ENCODE measurements around the gene TAAR5.
"Not testable (repeated sequence)": the region's sequence is repeated elsewhere in the genome, so short reads cannot be mapped to it uniquely, and the experiment has no call there.

TAAR5 gene

GRCh38 chr6:132570221-132570777 is 19.2 kb downstream of the TAAR5 start, which contains the start of gene TAAR6:
Gene TAAR6, plus strand, starts transcription at chr6:132570322. Its CDS starts 0 bp downstream, at chr6:132570322.
- no peak for TF ChIP-seq CTCF (IDR thresholded peaks at IDR 0.05; ENCODE audit: borderline replicate concordance, insufficient read depth, low read depth, low read length)
- no peak within 1 kb of the TSS for H3K4me3 ChIP-seq (ENCODE audit: low read depth, low read length)

GRCh38 chr6:132569170-132569569 is 20.4 kb downstream of the TAAR5 start:
- TF ChIP-seq CTCF (IDR thresholded peaks at IDR 0.05; ENCODE audit: borderline replicate concordance, insufficient read depth, low read depth, low read length): no peak
- H3K4me3 ChIP-seq (ENCODE audit: low read depth, low read length): no peak overlapping the region

- TF ChIP-seq CTCF (IDR thresholded peaks at IDR 0.05; ENCODE audit: borderline replicate concordance, insufficient read depth, low read depth, low read length): no peak
Measured at GRCh38 chr6:132568611-132569010, 20.9 kb downstream of the TAAR5 start.

GRCh38 chr6:132567566-132567965 is 22.0 kb downstream of the TAAR5 start:
- no peak for TF ChIP-seq CTCF (IDR thresholded peaks at IDR 0.05; ENCODE audit: borderline replicate concordance, insufficient read depth, low read depth, low read length)

More at GRCh38 chr6:132568611-132569010, 20.9 kb downstream of the TAAR5 start:
- H3K4me3 ChIP-seq (ENCODE audit: low read depth, low read length): no peak overlapping the region

GRCh38 chr6:132566404-132566803 is 23.1 kb downstream of the TAAR5 start:
- H3K4me3 ChIP-seq (ENCODE audit: low read depth, low read length): no peak overlapping the region
- TF ChIP-seq CTCF (IDR thresholded peaks at IDR 0.05; ENCODE audit: borderline replicate concordance, insufficient read depth, low read depth, low read length): no peak

More at GRCh38 chr6:132567566-132567965, 22.0 kb downstream of the TAAR5 start:
- H3K4me3 ChIP-seq (ENCODE audit: low read depth, low read length): no peak overlapping the region

GRCh38 chr6:132560087-132560486 is 29.5 kb downstream of the TAAR5 start:
- H3K4me3 ChIP-seq (ENCODE audit: low read depth, low read length): not testable (repeated sequence)

GRCh38 chr6:132552372-132552771 is 37.2 kb downstream of the TAAR5 start, which contains the start of gene TAAR8:
Gene TAAR8, plus strand, starts transcription at chr6:132552672. Its CDS starts 21 bp downstream, at chr6:132552693.
- H3K4me3 ChIP-seq (ENCODE audit: low read depth, low read length): no peak within 1 kb of the TSS
- TF ChIP-seq CTCF (IDR thresholded peaks at IDR 0.05; ENCODE audit: borderline replicate concordance, insufficient read depth, low read depth, low read length): no peak

Data from GM12875 (cell line).